Measurements from ENCODE around the gene PLEKHG5. TPM values are rescaled to one million over a fixed set of nuclear protein-coding genes. Genes with fewer than 3 reads are reported as not detected.
A peak's percentile ranks its signal among the peaks of the same experiment; 100 is the strongest.

PLEKHG5 gene
- total RNA-seq, 1 experiment from 2014 or later, result 0.86 TPM

DNA sequence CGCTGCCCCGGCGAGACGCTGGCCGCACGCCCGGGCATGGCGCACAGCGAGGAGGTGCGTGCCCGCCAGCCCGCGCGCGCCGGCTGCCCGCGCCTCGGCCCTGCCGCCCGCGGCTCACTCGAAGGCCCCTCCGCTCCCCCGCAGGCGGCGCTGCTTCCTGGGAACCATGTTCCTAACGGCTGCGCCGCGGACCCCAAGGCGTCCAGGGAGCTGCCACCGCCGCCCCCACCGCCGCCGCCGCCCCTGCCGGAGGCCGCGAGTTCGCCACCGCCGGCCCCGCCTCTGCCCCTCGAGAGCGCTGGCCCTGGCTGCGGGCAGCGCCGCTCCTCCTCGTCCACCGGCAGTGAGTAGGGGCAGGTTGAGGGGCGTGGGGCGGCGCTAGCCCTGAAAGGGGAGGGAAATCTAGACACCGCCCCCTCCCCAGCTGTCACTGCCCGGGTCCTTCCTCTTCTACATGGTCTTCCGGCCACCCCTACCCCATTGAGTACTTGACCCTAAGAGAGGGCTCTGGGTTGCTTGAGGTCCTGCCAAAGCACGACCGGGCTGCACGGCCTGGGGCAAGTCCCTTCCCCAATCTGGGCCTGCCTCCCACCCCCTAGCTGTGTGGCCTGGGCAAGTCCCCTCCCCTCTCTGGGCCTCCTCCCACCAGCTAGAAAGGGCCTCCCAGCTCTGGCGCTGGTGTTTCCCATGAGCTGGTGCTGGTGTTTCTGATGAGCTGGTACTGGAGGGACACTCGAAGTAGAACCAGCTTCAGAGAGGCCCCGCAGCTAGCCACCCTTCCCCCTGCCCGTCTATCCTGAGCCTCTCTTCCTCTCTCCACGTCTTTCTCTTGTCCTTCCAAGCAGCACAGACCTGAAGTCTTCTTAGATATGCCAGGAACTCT lies 42.5 kb downstream of the PLEKHG5 start:
- DNase-seq (ENCODE audit: low spot score), result peak; percentile 42
- H3K9me3 ChIP-seq (ENCODE audit: low read depth, low read length, poor library complexity, severe bottlenecking), result no peaks in the 10 kb centered on the region
- H3K4me3 ChIP-seq (ENCODE audit: low read depth, low read length, poor library complexity, severe bottlenecking), result no peak overlapping the region
- POLR2A ChIA-PET (ENCODE audit: low non-redundant PET), result no interaction called here
- intact Hi-C loops (cut with micrococcal nuclease; ENCODE audit: unreplicated experiment), result no loop called here
- BruUV-seq (replicated peaks), result no TSS peak
- no peaks in the 10 kb centered on the region for H3K36me3 ChIP-seq (ENCODE audit: insufficient read depth, low read length, poor library complexity, severe bottlenecking)
- H3K4me1 ChIP-seq (ENCODE audit: insufficient read depth, low read length, poor library complexity, severe bottlenecking), result no peaks in the 10 kb centered on the region
- CTCF ChIA-PET, result interaction anchor here (1.2 kb wide), 2 partner anchors 11 to 12 kb away, joined by 3 read pairs; no protein-coding TSS in a partner anchor
- TF ChIP-seq EZH2 (IDR thresholded peaks at IDR 0.05; ENCODE audit: borderline replicate concordance, low read depth, low read length, poor library complexity, severe bottlenecking) (no peak), CTCF (conservative IDR thresholded peaks at IDR 0.05; ENCODE audit: low read depth, low read length) (no peak)
- H3K27me3 ChIP-seq (replicated peaks; ENCODE audit: insufficient read depth, low read depth, low read length, poor library complexity), result peaks cover 76% of the 10 kb centered on the region
- no peak overlapping the region for H3K27ac ChIP-seq (ENCODE audit: low read depth, low read length, poor library complexity, severe bottlenecking)

GRCh38 chr1:6447818-6448748 lies 43.4 kb downstream of the PLEKHG5 start:
- peak; percentile 81 for TF ChIP-seq EZH2 (IDR thresholded peaks at IDR 0.05; ENCODE audit: borderline replicate concordance, low read depth, low read length, poor library complexity, severe bottlenecking)
- no peak for TF ChIP-seq CTCF (conservative IDR thresholded peaks at IDR 0.05; ENCODE audit: low read depth, low read length)
- intact Hi-C loops (cut with micrococcal nuclease; ENCODE audit: unreplicated experiment), result no loop called here
- no peaks in the 10 kb centered on the region for H3K9me3 ChIP-seq (ENCODE audit: low read depth, low read length, poor library complexity, severe bottlenecking)
- H3K36me3 ChIP-seq (ENCODE audit: insufficient read depth, low read length, poor library complexity, severe bottlenecking), result no peaks in the 10 kb centered on the region
- ChIA-PET CTCF (interaction anchor here (1.2 kb wide), 1 partner anchor 11 kb away, joined by 3 read pairs; no protein-coding TSS in a partner anchor), POLR2A (ENCODE audit: low non-redundant PET) (no interaction called here)
- DNase-seq (ENCODE audit: low spot score), result no peak
- no peak overlapping the region for H3K4me3 ChIP-seq (ENCODE audit: low read depth, low read length, poor library complexity, severe bottlenecking)
- H3K4me1 ChIP-seq (ENCODE audit: insufficient read depth, low read length, poor library complexity, severe bottlenecking), result no peaks in the 10 kb centered on the region
- no peak overlapping the region for H3K27ac ChIP-seq (ENCODE audit: low read depth, low read length, poor library complexity, severe bottlenecking)
- peaks cover 67% of the 10 kb centered on the region for H3K27me3 ChIP-seq (replicated peaks; ENCODE audit: insufficient read depth, low read depth, low read length, poor library complexity)
- no TSS peak for BruUV-seq (replicated peaks)

GRCh38 chr1:6447016-6447817 lies 44.2 kb downstream of the PLEKHG5 start:
- intact Hi-C loops (cut with micrococcal nuclease; ENCODE audit: unreplicated experiment), result no loop called here
- no peak overlapping the region for H3K4me3 ChIP-seq (ENCODE audit: low read depth, low read length, poor library complexity, severe bottlenecking)

More at GRCh38 chr1:6447016-6447817, 44.2 kb downstream of the PLEKHG5 start:
- no TSS peak for BruUV-seq (replicated peaks)
- no peaks in the 10 kb centered on the region for H3K36me3 ChIP-seq (ENCODE audit: insufficient read depth, low read length, poor library complexity, severe bottlenecking)
- no peak for TF ChIP-seq CTCF (conservative IDR thresholded peaks at IDR 0.05; ENCODE audit: low read depth, low read length)
- peak; percentile 39 for TF ChIP-seq EZH2 (IDR thresholded peaks at IDR 0.05; ENCODE audit: borderline replicate concordance, low read depth, low read length, poor library complexity, severe bottlenecking)
- no peaks in the 10 kb centered on the region for H3K4me1 ChIP-seq (ENCODE audit: insufficient read depth, low read length, poor library complexity, severe bottlenecking)
- no peaks in the 10 kb centered on the region for H3K9me3 ChIP-seq (ENCODE audit: low read depth, low read length, poor library complexity, severe bottlenecking)
- CTCF ChIA-PET, result no interaction called here
- DNase-seq (ENCODE audit: low spot score), result no peak
- no peak overlapping the region for H3K27ac ChIP-seq (ENCODE audit: low read depth, low read length, poor library complexity, severe bottlenecking)
- POLR2A ChIA-PET (ENCODE audit: low non-redundant PET), result no interaction called here
- H3K27me3 ChIP-seq (replicated peaks; ENCODE audit: insufficient read depth, low read depth, low read length, poor library complexity), result peaks cover 59% of the 10 kb centered on the region
